GM10847 (cell line): ENCODE results near the gene SORBS2.

Experiments
- POLR2A ChIP-seq: IDR thresholded peaks from 2 replicates; pipeline ENCODE4 v1.6.1; 2011; ENCODE audit not compliant: insufficient read length; ENCODE audit errors: extremely low read depth

Gene SORBS2

DNA sequence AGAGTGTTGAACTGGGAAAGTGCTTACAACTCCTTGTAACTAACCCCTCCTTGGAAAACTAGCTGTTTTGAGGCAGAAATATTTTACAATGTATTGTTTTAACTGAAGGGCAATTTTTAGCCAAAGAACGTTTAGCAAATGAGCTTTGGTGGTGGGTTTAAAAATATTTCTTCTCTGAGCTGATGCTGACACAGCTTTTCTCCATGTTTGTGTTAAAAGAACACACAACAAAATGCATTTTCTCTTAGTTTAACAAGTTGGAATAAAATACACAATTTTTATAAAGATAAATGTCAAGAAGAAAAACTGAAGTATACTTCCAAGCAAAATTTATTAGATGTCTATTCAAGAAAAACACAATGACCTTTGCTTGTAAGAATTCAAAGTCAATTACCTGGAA lies 226.8 kb downstream of the SORBS2 start:
- no peak for TF ChIP-seq POLR2A

DNA sequence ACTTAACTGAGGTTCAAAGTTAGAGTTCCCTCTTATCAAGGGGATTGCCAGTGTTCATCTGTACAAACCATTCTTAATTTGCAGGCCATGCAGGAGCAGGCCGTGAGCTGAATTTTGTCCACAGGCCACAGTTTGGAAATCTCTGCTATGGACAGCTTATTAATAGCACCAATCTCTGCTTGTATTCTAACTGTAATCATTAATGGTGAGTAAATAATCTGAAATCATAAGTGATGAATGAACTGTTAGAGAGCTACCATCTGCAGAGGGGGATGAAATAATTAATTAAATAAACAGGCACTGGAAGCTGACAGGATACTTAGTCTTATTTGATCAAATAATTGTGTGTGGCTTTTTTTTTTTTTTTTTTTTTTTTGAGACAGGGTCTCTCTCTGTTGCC lies 228.2 kb downstream of the SORBS2 start:
- no peak for TF ChIP-seq POLR2A

DNA sequence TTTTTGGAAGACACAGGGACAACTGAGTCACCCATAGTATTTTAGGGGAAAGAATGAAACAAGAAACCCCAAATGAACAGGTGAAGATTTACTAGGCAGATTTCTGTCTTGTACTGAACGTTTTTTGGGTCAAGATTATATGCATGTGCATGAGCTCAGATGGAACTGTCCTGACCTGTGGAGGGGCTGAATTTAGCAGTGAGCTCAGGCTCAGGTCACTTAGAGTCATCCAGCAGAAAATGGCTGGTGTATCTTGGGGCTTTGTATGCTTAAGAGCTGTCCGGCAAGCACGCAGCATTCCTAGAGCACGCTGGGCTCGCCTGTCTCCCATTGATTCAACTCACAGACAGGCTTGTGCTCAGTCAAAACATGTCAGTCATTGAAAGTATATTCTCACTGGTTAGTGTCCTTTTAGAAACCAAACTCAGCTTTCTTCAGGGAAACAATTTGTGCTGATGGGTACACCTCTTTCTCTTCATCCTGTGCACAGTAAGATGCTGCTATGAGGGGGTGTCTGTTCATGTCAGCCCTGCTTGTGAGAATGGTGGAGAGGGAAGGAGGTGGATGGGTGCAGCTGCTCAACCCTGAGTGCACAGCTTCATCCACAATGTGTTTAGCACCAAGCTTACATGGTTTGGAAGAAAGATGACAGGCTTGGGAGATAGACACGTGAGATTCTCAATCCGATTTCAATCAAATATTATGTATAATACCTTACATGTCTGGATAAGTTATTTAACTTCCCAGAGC lies 229.2 kb downstream of the SORBS2 start:
- no peak for TF ChIP-seq POLR2A

DNA sequence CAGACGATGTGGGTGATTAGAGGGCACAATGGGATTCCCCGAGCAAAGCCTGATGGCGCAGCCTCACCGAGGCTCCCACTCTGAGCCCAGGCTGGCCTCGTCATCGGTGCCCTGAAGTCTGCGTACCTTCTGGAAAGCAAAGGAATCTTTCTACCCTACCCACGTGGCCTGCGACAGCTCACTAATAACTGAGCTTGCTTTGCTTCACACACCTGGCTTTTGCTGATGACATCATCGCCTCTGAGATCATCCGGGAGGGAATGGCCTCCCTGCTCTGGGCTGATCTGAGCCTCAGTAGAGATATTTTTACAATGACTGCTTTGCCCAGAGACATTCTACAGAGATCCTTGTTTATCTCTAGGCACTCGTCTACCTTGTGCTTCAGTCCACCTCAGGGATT lies 231.3 kb downstream of the SORBS2 start:
- TF ChIP-seq POLR2A: no peak

DNA sequence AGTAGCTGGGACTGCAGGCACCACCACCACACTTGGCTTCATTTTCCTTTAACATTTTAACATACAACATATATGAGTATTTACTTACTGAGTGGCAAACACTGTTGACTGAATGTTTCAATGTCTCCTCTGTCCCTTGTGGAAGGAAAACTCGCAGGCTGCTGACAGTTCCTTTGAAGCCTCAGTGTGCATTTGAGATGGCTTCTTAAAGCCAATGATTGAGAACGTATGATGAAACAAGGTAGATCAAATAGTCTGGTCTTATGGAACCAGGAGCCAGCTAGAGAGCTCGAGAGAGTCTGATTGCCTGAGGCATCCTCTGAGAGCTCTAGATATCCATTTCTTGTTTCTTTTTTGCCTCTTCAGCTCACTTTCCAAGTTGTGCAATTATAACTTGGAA lies 233.7 kb downstream of the SORBS2 start:
- TF ChIP-seq POLR2A: no peak

DNA sequence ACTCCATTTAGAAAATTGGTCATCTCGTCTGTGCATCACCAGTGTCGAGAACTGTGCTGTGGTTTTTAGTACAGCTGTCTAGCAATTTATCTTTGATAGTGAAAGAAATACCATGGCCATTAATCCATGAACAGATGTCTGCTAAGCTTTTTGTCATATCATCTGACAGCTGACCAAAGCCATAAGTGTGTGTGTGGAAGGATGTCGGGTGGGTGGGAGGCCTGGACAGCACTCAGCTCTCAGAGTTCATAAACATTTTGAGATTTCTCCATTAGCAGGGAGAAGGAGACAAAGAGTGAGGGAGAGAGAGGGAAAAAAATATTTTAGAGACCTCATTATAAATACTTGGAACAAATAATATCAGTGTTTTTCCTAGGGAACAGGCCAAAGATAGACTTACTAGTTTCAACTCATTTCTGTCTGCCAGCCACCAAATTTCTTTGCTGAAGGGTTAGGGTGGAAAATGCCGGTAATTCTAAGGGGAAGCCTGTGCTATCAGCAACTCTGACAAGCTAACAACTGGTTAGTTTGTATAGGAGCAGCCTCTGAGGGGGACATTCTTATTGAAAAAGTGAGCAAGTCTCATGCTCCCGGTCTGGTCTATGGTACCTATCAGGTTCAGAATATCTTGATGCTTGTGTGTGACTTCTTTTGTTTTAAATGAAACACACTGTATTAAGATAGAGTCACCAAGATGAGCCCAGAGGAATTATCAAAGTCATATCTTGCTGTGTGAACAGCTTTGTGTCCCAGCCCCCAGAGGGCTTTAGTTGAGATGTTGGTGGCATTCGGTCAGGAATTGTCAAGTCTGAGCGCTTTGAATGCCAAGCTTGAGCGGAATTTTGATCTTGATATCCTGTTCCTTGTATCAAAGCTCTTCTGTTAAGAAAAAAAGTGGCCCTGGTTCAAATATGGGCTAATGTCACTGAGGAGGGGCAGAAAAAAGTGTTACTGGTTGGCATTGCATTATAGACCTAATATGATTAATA lies 234.7 kb downstream of the SORBS2 start:
- no peak for TF ChIP-seq POLR2A

DNA sequence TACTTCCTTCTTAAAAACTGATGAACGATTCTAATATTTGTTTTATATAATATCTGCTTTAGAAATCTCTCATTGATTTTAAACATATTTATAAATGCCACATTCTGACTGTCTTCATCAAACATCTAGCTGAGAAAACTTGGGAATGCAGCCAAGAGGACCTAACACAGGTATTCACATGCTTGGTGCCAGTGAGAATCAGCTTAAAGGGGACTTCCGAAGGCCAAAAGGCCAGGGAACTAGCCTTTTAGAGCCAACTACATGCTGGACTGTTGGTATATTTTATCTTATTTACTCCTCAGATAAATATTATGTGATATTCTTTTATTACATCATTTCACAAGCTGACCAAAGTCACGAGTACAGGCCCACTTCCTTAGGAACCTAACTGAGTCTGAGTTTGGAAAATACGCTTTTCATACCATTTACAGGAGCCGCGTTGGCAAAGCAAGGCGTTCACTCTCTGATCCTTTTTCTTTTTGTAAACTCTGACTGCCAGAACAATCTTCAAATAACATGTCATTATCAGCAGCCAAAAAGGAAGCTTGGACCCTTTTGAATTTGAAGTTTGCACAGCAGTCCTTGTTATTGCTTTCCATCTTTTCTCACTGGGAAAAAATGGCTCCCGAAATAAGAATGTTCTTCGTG lies 235.6 kb downstream of the SORBS2 start:
- no peak for TF ChIP-seq POLR2A

DNA sequence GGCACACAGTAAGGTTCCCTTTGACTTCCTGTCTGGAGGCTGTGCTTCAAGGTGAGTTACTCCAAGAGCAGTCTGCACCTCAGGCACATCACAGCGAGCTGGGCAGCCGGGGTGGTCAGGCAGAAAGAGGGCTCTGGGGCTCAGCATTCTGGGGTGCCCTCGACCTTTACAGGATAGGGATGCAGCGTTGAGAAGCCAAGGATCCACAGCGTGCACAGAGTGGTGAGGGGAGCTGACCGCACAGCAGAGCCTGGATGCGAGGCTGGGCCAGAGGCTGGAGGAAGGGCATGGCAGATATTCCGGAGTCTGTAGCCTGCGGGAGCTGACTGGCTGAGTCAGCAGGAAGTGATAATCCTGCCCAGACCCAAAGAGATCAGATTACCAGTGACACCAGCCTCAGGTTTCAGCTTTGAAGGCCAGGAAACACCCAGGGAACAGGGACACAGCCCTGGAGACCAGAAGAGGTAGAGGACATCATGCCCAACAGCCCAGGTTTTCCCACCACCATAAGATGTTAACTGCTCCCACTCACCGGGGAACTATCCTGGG lies 238.3 kb downstream of the SORBS2 start:
- TF ChIP-seq POLR2A: no peak

DNA sequence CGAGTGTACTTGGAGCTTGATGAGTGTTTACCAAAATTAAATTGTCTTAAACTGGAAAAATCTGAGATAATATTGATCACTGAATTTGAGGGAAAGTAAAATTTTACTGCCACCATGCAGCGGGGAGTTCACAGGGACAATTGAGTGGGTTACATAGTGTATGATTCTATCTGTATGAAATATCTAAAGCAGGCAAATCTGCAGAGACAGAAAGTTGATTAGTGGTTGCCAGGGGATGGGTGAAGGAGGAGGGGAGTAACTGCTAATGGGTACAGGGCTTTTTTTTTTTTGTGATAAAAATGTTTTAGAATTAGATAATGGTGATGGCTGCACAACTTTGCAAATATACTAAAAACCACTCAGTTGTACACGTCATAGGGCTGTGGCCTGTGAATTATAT lies 241.3 kb downstream of the SORBS2 start:
- no peak for TF ChIP-seq POLR2A

DNA sequence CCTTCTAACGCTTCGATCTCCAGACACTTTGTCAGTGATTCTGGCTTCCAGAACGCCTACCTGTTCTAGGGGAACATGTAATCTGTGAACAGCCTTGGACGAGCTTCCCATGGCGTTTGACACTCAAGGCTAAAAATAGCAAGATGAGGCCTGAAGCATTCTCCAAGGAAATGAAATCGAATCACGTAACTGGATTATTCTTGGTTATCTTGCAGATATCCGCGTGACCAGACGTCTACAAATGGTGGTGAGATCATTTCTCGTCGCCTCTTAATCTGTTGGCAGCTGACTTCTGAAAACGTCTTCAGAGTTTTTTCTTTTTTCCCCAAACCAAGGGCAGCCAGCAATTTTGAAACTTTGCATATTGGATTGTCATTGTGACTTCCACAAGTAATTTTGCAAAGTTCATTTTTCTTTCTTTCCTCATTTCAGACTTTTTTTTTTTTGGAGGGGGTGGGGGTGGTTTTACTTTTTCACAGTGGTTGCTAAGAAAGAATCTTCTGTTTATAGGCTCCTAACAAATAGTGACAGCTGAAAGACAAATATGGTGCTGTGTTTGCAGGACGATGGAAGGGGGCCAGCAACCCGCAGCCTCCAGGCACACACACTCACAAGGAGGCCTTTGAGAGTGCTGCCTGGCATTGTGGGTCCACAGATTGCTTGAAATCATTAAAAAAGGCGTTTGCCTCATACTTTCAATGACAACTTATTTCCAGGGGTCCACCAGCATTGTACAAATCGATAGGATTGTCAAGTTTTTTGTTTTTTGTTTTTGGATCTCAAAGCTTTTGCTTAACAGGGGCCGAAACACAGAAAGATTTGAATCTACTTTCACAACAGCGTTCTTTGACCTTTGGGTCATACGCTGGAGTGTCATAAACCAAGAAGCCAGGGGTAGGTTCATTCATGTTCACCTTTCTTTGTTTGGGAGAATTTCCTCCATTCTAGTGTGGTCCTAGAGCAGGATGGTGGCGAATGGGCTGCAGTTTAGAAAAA lies 244.3 kb downstream of the SORBS2 start:
- no peak for TF ChIP-seq POLR2A

DNA sequence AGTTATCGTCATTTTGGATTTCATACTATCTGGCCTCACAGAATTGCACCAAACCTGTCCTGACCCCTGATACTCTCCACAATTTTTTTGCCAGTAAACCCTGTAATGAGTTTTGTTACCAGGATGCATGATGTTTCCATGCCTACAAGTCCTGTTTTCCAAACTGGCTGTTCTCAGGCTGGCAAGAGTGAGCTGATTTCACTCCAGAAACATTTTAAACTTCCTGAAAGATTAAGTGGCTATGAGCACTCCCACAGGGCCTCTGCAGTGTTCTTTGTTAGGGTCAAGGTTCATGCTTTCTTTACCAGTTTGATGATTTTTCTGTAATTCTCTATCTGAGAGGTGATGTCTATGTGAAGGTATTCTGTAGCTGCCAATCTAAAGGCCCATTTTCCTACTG lies 245.0 kb downstream of the SORBS2 start:
- no peak for TF ChIP-seq POLR2A

DNA sequence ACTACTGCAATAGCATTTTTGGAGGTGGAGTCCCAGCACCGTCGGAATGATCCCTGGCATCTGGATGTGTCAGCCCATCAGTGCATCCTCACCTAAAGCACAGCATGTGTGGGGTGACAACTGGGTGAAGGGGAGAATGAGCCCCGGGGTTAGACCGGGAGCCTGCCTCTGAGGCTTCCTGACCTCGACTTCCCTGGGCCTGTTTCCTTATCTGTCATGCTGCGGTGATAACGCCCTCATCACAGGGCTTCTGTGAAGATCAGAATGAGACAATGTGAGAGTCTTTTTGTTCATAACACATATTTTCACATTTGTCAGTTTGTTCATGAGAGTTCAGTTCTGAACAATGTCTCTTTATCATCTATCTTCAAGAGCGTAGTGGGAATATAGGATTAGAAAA lies 245.6 kb downstream of the SORBS2 start:
- no peak for TF ChIP-seq POLR2A

DNA sequence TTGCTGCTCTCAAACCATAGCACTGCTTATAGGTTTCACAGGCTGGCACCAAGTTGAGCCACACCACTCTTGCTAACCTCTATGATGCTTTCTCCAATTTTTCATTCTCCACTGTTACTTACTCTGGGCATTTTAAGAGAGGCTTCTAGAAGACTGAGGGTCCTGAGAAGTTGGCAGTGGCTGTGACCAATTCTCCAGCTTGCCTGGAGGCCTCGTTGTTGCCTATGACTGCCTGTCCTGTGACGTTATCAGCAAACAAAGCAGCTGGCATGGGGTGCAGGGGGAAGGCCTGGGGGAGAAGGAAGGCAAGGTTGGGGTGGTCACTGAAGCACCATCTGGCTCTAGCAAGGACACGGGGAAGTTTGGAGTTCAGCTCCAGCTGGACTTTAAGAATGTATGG lies 246.3 kb downstream of the SORBS2 start:
- no peak for TF ChIP-seq POLR2A

DNA sequence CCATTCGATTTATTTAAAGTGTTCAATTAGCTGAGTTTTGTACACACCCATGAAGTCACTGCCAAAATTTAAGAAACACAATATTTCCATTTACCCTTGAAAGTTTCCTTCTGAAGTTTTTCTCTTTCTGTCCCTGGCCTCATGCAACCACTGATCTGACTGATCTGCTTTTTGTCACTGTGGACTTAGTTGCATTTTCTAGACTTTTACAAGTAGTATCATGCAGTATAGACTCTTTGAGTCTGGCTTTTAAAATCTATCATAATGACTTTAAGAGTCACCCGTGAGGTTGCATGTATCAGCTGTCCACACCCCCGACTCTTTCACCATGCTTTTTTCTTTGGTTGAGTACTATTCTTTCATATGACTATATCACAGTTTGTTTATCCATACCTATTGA lies 247.6 kb downstream of the SORBS2 start:
- no peak for TF ChIP-seq POLR2A
